HG03520 (cell line): ENCODE measurements around the gene LRMDA.

Source experiments
- ATAC-seq: cut with Tn5 transposase; IDR thresholded peaks from one replicate; pipeline ENCODE4 v1.9.1; 2021; ENCODE audit warnings: mild to moderate bottlenecking, moderate library complexity; ENCODE audit not compliant: unreplicated experiment

LRMDA gene

DNA sequence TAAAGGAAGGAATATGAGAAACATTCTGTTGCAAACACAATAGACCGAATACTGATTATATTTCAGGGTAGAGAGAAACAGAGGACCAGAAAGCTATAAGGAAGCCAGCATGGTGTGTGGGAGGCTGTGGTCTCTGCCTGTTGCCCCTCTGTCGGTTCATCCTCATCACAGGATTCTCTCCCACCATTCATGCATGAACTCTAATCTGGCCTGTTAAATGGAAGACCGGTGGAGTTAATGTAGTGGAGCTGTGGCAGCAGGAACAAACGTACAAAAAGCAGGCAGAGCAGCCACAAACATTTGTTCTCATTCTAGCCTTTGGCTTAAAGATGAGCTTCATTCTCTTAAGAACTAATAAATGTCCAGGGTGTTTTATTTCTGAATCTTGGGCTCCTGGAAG is 902.4 kb downstream of the LRMDA start:
- no peak for ATAC-seq

DNA sequence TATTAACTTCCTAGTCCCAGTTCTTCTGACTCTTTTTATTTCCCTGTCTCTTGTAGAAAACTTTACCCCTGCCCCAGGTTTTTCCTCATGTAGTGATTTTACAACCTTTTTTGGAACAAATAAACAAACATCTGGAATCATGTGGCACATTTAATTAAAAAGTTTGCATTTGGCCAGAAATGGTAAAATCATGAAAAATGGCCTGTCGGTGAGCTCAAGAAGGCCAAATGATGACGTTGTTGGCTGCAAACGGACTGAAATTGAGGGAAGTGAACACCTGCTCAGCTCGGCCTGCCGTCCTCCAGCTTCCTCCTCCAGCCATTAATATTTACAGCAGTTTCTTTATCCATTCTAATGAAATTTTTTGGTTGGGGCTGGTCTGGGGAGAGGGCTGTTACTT is 902.8 kb downstream of the LRMDA start:
- no peak for ATAC-seq

DNA sequence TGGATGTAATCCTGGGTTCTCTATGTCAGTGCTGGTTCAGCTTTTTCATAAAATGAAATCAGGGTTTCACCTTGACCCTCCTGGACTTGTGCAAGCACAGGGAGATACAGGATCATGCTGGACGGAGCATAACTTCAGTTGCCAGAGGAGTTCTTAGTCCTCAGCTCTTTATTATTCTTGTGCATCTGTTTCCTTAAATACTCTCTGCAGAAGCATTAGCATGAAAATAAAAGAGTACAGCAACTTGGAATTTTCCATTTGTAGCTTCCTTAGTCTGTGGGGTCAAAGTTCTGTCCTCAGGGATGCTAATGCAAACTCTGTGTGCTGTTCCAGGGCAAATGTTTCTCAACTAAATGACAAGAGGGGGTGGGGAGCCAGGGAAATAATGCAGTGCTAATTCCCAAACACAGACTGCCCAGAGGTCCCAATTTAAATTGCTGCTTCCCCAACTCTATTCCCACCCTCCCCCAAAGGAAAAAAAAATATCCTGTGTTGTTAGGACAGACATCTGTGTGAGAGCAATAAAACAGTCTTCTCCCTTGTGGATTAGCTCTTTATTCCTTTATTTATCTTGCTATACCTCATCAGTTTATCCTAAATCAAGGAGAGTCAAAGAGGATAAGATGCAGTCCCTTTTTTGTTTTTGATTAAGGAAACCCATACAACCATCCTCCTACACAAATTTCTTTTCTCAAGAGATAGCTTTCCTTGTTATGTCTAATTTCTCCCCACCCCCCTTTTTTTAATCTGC is 905.0 kb downstream of the LRMDA start:
- no peak for ATAC-seq

DNA sequence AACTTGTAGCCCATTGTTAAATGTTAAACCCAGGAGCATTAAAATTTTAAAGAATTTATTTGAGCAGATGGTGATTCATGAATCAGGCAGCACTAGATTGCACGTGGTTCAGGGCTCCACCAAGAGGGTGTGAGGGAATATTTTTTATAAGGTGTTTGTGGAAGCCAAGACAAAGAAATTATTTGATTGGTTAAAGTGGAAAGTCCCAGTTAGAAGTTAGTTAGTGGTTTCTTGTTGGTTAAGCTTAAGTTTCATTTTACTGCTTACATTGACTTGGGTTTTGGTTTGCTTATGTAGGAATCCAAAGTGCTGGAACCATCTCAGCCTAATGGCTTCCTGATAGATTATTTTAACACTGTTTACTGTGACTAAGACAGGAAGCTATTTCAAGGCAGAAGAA is 906.2 kb downstream of the LRMDA start:
- ATAC-seq = no peak

DNA sequence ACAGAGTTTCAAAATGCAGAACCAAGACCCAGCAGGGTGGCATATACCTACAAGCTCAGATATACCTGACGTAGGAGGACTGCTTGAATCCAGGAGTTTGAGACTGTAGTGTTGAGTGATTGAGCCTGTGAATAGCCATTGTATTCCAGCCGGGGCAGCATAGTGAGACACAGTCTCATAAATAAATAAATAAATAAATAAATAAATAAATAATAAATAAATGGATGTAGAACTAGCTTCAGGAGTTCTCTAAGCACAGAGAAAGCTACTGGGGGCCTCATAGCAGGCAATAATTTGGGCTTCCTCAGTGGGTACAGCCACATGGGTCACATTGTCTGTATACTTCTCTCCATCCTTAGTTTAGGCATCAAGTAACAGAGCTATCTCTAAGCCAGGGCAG is 906.8 kb downstream of the LRMDA start:
- no peak for ATAC-seq

DNA sequence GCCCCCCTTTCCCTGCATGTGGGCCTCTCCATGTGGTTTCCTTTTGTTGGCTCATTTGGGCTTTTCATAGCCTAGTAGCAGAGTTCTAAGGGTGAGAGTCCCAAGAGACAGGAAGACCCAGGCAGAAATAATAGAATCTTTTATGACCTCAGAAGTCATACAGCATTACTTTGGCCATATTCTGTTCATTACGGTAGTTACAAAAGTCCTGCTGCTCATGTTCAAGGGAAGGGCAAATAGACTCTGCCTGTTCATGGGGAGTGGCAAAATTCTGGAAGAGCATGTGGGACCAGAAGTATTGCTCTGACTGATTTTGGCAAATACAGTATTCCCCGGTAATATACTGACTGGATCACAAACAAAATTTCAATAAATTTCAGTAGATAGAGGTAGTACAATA is 910.3 kb downstream of the LRMDA start:
- no peak for ATAC-seq

DNA sequence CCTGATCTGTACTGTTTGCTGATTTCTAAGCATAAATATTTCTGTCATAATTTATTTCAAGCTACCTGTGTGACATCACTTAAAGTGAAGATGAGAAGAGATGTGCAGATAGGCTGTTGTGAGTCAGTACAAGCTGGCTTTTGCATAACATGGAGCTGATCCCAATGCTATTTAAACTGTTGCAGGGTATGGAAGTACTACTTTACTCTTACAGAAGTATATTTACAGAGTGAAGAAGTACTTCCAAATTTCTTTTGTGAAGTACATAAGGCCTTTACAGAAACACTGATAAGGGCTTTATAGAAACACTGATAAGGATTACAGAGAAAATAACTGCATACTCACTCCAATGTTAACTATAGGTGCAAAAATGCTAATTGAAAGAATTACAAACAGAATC is 911.6 kb downstream of the LRMDA start:
- no peak for ATAC-seq

DNA sequence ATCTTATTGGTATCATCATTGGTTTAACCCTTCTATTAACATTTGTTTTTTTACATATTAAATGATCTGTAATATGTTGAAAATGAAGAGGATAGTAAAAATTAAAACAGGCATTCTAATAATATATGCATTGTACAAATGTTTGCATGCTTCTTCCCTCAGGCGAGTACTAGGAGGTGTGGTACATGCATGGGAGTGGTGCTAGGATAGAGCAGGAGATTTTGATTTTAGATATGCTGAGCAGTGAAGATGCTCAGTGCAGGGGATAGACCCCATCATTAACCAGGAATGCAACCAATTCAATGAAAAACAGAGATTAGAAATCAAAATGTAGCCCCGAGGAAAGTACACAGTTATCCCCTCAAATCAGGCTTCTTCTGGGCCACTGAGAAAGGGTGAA is 916.4 kb downstream of the LRMDA start:
- no peak for ATAC-seq

DNA sequence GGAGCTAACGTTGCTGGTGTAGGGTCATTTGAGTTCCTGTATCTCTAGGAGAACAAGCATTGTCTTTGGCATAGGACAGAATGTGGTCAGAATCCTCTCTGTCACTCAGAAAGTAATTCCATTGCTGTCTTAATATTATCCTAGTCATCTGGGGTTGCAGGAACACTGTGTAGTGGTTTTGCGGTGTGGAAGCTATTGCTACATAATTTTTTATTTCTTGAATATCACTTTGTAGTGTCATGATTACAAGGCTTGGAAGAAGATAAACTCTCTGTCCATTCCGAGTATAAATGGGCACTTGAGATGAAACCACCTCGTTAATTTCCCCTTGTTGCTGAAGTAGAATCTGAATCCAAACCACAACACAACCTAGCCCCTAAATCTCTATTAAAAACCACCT is 919.2 kb downstream of the LRMDA start:
- ATAC-seq = no peak

DNA sequence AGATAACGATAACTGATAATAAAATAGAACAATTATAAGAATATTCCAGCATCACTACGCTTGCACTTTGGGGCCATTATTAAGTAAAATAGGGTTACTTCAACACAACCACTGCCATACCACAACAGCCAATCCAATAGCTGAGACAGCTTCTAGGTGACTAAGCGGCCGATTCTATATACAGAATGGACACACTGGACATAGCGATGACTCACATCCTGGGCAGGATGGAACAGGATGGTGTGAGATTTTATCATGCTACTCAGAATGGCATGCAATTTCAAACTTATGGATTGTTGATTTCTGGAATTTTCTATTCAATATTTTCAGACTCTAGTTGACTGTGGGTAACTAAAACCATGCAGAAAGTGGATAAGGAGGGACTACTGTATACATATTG is 920.9 kb downstream of the LRMDA start:
- ATAC-seq = no peak

DNA sequence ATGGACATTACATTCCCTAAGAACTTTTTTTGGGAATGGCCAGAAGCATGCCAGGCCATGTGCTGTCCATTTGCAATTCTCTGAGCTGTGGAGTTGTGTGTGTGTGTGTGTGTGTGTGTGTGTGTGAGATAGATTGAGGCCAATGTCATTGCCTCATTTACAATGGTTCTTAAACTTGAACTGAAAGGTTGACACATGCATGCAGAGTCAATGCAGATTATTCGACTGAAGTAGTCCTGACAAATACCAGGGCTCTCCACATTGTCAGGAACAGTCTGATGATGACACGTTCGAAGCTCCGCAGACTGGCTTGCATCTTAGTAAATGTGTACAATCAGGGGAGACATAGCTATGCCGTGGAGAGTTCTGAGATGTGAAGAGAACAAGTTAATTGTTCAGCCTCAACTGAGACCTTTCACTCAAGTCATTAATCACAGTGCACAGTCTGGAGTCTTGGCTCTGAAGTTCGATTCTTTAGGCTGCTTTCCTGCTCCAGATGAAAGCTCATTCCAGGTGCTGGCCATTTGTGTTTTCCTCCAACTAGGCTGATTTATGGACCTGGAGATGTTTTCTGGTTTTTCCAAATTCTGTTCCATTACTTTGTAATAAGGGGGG is 921.9 kb downstream of the LRMDA start:
- no peak for ATAC-seq

DNA sequence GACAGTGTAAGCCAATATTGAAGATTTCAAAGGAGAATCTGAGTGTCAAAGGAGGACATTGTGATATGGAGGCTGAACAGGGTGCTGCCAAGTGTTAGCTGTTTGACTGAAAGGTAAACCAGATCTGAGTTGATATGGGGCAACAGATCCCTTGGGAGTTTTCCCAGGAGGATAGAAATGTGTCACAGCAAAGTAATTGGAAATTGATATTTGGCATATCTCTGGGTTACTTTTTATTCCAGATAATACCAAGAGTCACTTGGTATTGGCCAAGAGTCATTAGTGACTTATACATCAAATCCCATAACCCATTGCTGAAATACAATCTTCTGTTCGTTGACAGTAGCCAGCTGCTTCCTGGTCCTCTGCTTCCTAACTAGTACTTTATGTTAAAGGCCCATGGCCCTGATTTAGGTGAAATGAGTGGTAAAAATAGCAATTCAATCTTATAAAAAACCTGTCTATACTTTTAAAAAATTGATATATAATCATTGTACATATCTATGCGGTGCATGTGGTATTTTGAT is 922.9 kb downstream of the LRMDA start:
- ATAC-seq = no peak

DNA sequence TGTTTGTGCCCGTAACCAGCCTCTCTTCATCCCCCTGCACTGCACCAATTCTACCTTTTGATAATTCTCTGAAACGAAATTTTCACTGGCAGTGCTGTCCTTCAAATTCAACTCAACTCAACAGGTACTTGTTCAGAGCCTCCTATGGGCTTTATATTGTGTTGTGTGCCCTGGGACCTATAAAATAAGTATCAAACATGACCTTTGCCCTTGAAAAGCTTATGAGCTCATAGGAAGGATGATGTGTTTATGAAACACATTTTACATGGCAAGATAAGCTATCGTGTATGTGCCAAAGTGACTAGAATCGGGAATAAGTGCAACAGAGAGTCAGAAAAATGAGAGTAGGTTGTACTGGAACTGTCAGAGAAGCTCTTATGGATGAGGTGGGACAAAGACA is 923.5 kb downstream of the LRMDA start:
- ATAC-seq = no peak

DNA sequence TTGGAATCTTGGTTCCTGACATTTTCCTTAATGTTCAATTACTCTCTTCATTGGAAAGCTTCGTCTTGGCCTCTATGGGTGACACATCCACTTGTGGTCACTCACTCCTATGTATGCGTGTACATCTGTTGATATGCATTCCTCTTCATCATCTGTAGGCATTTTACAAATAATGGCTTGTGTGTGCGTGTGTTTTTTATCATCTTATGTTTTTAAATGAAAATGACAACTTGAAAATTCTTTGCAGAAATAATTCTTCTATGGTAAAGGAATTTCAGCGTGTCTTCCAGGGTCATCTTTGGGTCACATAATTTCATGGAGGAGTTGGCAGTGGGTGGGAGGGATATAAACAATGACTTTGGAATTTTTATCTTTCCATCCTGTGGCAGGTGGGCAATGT is 925.1 kb downstream of the LRMDA start:
- no peak for ATAC-seq

DNA sequence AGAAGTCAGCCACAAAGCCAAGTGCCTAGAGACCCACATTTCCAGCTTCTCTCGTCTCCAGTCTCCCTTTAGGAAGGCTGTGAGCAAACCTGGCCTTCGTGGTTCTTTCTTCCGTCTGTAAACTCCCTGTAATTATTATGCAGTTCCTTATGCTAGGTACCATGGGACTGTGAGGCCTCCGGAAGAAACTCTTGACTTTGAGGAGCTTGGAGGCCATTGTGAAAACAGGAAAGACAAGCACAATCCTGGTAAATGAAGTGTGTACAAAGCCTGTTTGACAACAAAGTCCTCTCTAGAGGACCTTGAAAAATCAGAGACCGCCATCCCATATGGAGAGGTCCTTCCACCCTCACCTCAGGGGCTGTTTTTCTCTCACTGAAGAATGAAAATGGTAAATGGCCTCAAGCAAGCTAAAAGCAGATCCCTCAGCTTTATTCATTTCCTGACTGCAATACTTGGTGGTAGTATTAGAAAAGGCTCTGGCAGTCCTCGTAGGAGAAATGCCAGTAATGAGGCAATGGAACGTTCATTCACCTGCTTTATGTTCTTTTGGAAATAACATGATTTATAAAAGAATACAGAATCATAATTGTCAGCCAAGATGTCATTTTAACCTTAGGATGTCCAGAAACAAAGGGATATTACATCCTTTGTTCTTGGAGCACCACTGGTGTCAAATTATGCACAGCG is 926.4 kb downstream of the LRMDA start:
- no peak for ATAC-seq

DNA sequence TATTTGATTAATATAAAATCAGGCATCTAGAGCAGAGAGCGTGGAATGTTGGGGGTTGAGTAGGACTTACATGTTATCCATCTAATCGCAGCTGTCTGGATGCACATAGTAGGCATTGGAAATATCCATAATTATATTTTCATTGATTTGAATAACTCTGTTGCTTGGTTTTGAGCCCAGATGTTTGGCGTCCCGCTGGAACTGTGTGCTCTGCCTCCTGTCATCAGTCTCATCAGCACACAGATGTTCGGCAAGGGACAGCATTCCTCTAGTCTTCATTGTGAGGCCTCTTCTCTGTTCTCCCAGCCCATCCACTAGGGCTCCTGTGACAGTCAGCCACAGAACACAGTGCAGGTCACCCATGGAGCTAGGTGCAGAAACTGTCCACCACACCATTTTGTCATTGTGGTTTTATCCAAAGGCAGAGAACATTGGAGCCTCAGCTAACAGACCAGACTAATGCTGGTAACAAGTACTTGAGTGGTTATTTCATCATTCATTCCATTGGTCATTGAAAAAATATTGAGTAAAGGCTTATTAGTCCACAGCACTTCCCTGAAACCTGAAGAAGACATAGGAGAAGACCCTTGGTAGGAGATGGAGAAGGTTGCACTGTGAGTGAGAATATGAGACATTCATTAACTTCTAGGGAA is 927.4 kb downstream of the LRMDA start:
- no peak for ATAC-seq

DNA sequence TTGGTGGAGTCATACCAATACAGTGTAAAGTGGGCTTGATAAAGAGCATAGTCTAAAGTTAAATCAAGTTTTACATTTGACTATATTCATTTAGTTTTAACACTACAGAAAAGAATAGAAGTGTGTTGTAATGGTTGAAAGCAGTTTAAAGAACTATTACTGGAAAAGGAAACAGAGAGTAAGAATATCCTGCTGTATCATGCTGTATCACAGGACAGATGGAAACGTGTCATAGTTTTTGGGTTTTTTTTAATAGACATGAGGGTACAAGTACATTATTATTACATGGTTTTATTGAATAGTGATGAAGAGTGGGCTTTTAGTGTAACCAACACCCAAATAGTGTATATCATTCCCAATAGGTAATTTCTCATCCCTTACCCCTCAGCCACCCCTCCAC is 944.3 kb downstream of the LRMDA start:
- ATAC-seq = no peak

DNA sequence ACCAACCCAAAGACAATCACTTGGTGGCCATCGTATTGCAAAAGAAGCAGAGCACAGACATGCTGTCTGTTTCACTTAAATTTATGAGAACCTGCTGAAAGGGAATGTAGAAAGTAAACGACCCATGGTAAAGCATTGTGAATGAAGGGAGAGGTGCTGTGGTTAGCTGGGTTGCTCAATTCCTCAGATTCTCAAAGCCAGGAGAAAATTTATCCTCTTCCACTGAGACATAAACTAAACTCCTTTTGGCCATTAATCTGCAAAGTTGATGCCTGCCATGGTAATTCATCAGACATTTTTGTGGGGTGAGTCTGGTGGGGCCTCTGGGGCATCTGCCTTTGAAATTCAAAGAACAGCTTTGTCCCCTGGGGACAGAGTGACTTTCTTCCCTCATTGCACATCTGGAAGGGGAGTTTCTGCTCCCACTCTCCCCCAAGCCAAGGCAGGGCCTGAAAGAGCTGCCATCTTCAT is 951.0 kb downstream of the LRMDA start:
- no peak for ATAC-seq

DNA sequence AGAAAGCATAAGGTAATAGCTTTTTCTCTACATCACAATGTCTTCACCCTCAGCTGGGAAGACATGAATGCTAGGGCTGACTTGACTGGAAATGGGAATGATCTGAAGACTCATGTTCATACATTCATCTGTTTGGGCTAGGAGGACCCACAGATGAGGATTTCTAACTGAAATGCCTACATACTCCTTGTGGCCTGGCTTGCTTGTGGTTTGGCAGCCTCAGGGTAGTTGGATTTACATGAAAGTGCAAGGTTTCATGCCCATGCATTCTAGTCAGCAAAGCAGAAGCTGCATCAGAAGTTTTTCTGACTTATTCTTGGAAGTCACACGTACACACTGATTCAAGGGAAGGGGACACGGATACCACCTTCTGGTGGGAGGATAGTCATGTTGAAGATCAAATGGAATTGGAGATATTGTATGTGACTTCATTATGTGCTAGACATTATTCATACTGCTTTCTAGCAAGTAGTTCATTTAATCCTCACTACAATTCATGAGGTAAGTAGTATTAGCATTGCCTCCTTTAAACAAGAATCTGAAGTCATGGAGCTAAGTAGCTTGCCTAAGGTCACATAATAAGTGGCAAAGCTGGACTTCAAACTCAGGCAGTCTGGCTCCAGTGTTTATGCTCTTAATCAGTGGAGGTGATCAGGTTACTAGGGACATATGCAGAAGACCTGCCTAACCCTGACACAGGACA is 957.0 kb downstream of the LRMDA start:
- no peak for ATAC-seq

DNA sequence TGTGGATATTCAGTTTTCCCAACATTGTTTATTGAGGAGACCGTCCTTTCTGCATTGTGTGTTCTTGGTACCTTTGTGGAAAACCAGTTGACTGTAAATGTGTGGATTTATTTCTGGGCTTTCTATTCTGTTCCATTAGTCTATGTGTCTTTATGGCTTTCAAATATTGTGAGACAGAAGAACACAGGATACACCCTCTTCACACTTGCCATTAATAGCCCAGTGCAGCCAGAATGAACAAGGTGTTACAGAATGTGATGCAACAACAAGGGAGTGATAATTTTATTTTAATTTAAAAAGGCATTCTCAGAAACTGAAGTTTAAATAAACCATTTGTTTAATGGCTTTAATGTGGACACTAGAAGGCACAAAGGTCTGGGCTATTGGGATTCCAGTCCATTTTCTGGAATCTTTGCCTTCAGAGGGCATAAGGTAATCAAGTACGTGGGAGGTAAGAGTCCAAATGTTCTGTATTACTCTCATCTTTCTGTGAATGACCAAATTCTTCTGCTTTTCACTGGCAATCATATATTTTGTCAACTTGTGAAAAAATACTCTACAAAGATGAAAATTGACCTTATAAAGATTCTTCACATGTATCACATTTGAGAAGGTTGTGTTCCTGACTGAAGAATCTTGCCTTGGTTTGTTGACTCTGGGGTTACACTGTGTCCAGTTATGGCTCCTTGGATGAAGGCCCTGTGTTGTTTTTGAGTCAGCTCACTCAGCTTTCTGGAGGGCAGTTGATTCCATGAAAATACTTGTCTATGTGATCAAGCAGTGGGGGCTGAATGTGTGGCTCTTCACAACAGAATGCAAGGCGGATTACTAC is 962.7 kb downstream of the LRMDA start:
- ATAC-seq = no peak
